Endothelial cell of umbilical vein (primary cell): ENCODE measurements around the gene SOX13. TPM values are rescaled to one million over a fixed set of nuclear protein-coding genes. Genes with fewer than 3 reads are reported as not detected.

Experiments used
- BruUV-seq: library from RNA; stranded (reverse); fragments of 400-500 nt; replicated peaks from 2 replicates; lab custom pipeline; 2021; lab: Mats Ljungman, UMichigan
- CTCF ChIA-PET: fragments of 300-600, 350-600 bp; sonication (Branson Sonifier 250); formaldehyde crosslinking; loops from one replicate; lab custom pipeline; 2021; ENCODE audit warnings: antibody characterized with exemption, inconsistent platforms; lab: Charles Lee
- POLR2A ChIA-PET: fragments of 300-600, 350-600 bp; sonication (Branson Sonifier 250); formaldehyde crosslinking; loops from one replicate; lab custom pipeline; 2021; ENCODE audit warnings: antibody characterized with exemption, inconsistent platforms; lab: Charles Lee
- DNase-seq: peaks from one replicate; pipeline ENCODE4 v3.0.0-alpha.2; 2011; ENCODE audit warnings: low read depth, low spot score
- FAIRE-seq: peaks from 2 replicates; lab custom pipeline; 2011; peaks lifted over from hg19 to GRCh38; lab: Jason Lieb, UNC
- H2AFZ ChIP-seq: 2 replicates; pipeline ENCODE4 v1.6.0; 2012; ENCODE audit warnings: low read depth, low read length, control low read depth, inconsistent platforms
- H3K27ac ChIP-seq: 2 replicates; pipeline ENCODE4 v1.5.1; 2011; ENCODE audit warnings: low read depth, mild to moderate bottlenecking, control low read depth, low read length, moderate library complexity; ENCODE audit not compliant: insufficient read depth
- H3K27me3 ChIP-seq, 2 experiments: 2 replicates each; pipeline versions ENCODE4 v1.6.0 to v1.6.1; 2011; ENCODE audit warnings: low read length in 2 of 2, mixed read lengths in 1 of 2; ENCODE audit not compliant: control insufficient read depth in 2 of 2, insufficient read depth in 2 of 2
- H3K36me3 ChIP-seq, 2 experiments: 2 replicates in 1 of 2; 3 replicates in 1 of 2; pipeline ENCODE4 v1.5.1; 2011; ENCODE audit warnings: low read length in 2 of 2, mild to moderate bottlenecking in 1 of 2, moderate library complexity in 1 of 2; ENCODE audit not compliant: control insufficient read depth in 2 of 2, insufficient read depth in 2 of 2; ENCODE audit errors: extremely low read depth in 1 of 2
- H3K4me1 ChIP-seq: 3 replicates; pipeline ENCODE4 v1.5.1; 2011; ENCODE audit warnings: mild to moderate bottlenecking, low read length; ENCODE audit not compliant: control insufficient read depth, insufficient read depth; ENCODE audit errors: extremely low read depth
- H3K4me2 ChIP-seq: 2 replicates; pipeline ENCODE4 v1.6.1; 2011; ENCODE audit warnings: low read length, control low read depth, mixed read lengths; ENCODE audit not compliant: insufficient read depth
- H3K4me3 ChIP-seq, 3 experiments: fragments of 200-600 bp in 1 of 3; sonication (generic), shearing (Covaris generic) in 1 of 3; replicated peaks in 1 of 3; 2 replicates each; pipeline ENCODE4 v1.5.1; 2011 to 2016; ENCODE audit warnings: control low read depth in 3 of 3, low read length in 3 of 3, mild to moderate bottlenecking in 2 of 3, inconsistent platforms in 1 of 3, low read depth in 1 of 3, moderate library complexity in 1 of 3; ENCODE audit not compliant: insufficient read depth in 1 of 3
- H3K79me2 ChIP-seq: 2 replicates; pipeline ENCODE4 v1.6.0; 2012; ENCODE audit warnings: low read length, inconsistent platforms; ENCODE audit not compliant: control insufficient read depth, insufficient read depth
- H3K9ac ChIP-seq: replicated peaks from 2 replicates; pipeline ENCODE3; 2011; ENCODE audit warnings: low read length, control low read depth; ENCODE audit not compliant: insufficient read depth; ENCODE audit errors: extremely low read depth
- H3K9me1 ChIP-seq: replicated peaks from 3 replicates; pipeline ENCODE4 v1.6.0; 2011; ENCODE audit warnings: mild to moderate bottlenecking, low read length; ENCODE audit not compliant: control insufficient read depth, insufficient read depth; ENCODE audit errors: extremely low read depth
- H3K9me3 ChIP-seq: replicated peaks from 2 replicates; pipeline ENCODE4 v1.5.1; 2012; ENCODE audit warnings: low read length, inconsistent platforms; ENCODE audit not compliant: control insufficient read depth, insufficient read depth
- H4K20me1 ChIP-seq: replicated peaks from 2 replicates; pipeline ENCODE3; 2011; ENCODE audit warnings: mild to moderate bottlenecking, low read length; ENCODE audit not compliant: control insufficient read depth, insufficient read depth; ENCODE audit errors: extremely low read depth
- EZH2 ChIP-seq: IDR thresholded peaks from 2 replicates; pipeline ENCODE4 v1.6.1; 2012; ENCODE audit warnings: borderline replicate concordance, low read depth, mild to moderate bottlenecking, moderate library complexity, low read length, inconsistent platforms; ENCODE audit not compliant: severe bottlenecking
- FOS ChIP-seq: IDR thresholded peaks from 2 replicates; pipeline ENCODE4 v1.6.1; 2011; ENCODE audit warnings: mild to moderate bottlenecking, low read length, moderate library complexity, borderline replicate concordance; ENCODE audit not compliant: insufficient read depth
- JUN ChIP-seq: IDR thresholded peaks from 2 replicates; pipeline ENCODE4 v1.6.1; 2011; ENCODE audit warnings: borderline replicate concordance, low read depth; ENCODE audit not compliant: insufficient read length, insufficient read depth
- POLR2A ChIP-seq: IDR thresholded peaks from 2 replicates; pipeline ENCODE4 v1.6.1; 2012; ENCODE audit warnings: low read depth, mild to moderate bottlenecking, control low read depth, low read length
- dilution Hi-C: fragments of 300-500 bp; cut with MboI; formaldehyde crosslinking; loops from one replicate; pipeline ENCODE4 v1.15.0; 2019; ENCODE audit warnings: low sequenced_read_pairs; ENCODE audit not compliant: extremely low pct_ligation_motif_present
- intact Hi-C: fragments of 100-400 bp; cut with micrococcal nuclease; formaldehyde crosslinking; loops from one replicate; pipeline ENCODE4 v1.10.0; 2022
- polyA plus RNA-seq, 4 experiments: library from polyadenylated mRNA; depleted of rRNA in 3 of 4; stranded (reverse) in 3 of 4; unstranded in 1 of 4; fragments of >200 nt; gene quantifications; 2 replicates each; pipeline versions ENCODE4 v1.2.1 to v1.2.3, GENCODE V29; 2011 to 2012; ENCODE audit warnings: missing spikeins in 1 of 4
- total RNA-seq: library from RNA; stranded (reverse); gene quantifications from 2 replicates; pipeline ENCODE4 v1.2.3, GENCODE V29; 2021
- TF ChIP-seq, protein P1 (sequence below), 2 donors: IDR thresholded peaks; 1 replicate in 1 of 2; 2 replicates in 1 of 2; pipeline ENCODE4 v1.5.1; 2011; ENCODE audit warnings: low read length in 2 of 2, mild to moderate bottlenecking in 2 of 2, moderate library complexity in 2 of 2, control low read depth in 1 of 2, inconsistent platforms in 1 of 2, low read depth in 1 of 2; ENCODE audit not compliant: insufficient read depth in 1 of 2; ENCODE audit errors: extremely low read depth in 1 of 2

SOX13 gene
- total and polyA plus RNA-seq, 2 donors (not counting 3 experiments of a cell fraction or from before 2014, with no cell fraction given): 40.8 to 57.7 TPM

DNA sequence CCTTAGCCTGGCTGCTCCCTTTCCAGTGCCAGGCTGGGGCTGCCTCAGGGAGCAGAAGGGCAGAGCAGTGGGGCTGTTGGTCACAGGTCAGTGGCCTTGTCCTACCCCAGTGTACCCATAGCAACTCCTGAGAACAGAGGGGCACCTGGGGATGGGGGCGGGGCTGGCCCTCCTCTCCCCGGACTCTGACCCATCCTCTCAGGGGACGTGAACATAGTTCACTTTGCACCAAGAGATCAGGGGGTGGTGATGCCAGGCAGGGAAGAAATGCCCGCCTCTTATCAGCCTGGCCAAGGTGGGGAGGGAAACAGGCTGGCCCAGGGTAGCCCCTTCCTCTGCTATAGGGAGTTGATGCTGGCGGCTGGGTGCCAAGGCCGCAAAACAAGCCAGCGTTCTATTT lies 74.0 kb downstream of the SOX13 start:
- intact Hi-C loops (no loop called here), dilution Hi-C loops (loop anchor here (25.0 kb wide), 1 partner anchor 285 kb away; the partner anchor contains the start of gene SNRPE)
- TF ChIP-seq, protein P1, sequence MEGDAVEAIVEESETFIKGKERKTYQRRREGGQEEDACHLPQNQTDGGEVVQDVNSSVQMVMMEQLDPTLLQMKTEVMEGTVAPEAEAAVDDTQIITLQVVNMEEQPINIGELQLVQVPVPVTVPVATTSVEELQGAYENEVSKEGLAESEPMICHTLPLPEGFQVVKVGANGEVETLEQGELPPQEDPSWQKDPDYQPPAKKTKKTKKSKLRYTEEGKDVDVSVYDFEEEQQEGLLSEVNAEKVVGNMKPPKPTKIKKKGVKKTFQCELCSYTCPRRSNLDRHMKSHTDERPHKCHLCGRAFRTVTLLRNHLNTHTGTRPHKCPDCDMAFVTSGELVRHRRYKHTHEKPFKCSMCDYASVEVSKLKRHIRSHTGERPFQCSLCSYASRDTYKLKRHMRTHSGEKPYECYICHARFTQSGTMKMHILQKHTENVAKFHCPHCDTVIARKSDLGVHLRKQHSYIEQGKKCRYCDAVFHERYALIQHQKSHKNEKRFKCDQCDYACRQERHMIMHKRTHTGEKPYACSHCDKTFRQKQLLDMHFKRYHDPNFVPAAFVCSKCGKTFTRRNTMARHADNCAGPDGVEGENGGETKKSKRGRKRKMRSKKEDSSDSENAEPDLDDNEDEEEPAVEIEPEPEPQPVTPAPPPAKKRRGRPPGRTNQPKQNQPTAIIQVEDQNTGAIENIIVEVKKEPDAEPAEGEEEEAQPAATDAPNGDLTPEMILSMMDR (IDR thresholded peaks at IDR 0.05; ENCODE audit: extremely low read depth in 1 of 2, insufficient read depth in 1 of 2, low read depth in 1 of 2, low read length in 2 of 2): no peak
- TF ChIP-seq FOS: no peak
- TF ChIP-seq POLR2A: no peak
- no peak for TF ChIP-seq EZH2
- no peak for TF ChIP-seq JUN
- Histone ChIP-seq H3K9me1 (no peaks in the 10 kb centered on the region), H3K4me3 (no peak overlapping the region), H3K4me1 (no peaks in the 10 kb centered on the region), H3K79me2 (no peaks in the 10 kb centered on the region), H3K36me3 (no peaks in the 10 kb centered on the region), H2AFZ (no peak overlapping the region), H3K4me2 (no peak overlapping the region), H4K20me1 (no peaks in the 10 kb centered on the region), H3K9me3 (no peaks in the 10 kb centered on the region), H3K9ac (no peak overlapping the region), H3K27ac (no peak overlapping the region), H3K27me3 (no peaks in the 10 kb centered on the region)
- ChIA-PET CTCF (no interaction called here), POLR2A (no interaction called here)
- FAIRE-seq (no peak), DNase-seq (no peak)
- no TSS peak for BruUV-seq
